WI38 (cell line): ENCODE measurements around the gene BSN.
A peak's percentile ranks its signal among the peaks of the same experiment; 100 is the strongest.

ENCODE experiments used
- H3K4me3 ChIP-seq: 2 replicates; pipeline ENCODE4 v1.5.1; 2011; ENCODE audit warnings: low read depth, mild to moderate bottlenecking, control low read depth, low read length
- CTCF ChIP-seq: IDR thresholded peaks from 2 replicates; pipeline ENCODE4 v1.5.1; 2012; ENCODE audit warnings: low read depth, mild to moderate bottlenecking, control low read depth, low read length

The BSN gene, protein sequence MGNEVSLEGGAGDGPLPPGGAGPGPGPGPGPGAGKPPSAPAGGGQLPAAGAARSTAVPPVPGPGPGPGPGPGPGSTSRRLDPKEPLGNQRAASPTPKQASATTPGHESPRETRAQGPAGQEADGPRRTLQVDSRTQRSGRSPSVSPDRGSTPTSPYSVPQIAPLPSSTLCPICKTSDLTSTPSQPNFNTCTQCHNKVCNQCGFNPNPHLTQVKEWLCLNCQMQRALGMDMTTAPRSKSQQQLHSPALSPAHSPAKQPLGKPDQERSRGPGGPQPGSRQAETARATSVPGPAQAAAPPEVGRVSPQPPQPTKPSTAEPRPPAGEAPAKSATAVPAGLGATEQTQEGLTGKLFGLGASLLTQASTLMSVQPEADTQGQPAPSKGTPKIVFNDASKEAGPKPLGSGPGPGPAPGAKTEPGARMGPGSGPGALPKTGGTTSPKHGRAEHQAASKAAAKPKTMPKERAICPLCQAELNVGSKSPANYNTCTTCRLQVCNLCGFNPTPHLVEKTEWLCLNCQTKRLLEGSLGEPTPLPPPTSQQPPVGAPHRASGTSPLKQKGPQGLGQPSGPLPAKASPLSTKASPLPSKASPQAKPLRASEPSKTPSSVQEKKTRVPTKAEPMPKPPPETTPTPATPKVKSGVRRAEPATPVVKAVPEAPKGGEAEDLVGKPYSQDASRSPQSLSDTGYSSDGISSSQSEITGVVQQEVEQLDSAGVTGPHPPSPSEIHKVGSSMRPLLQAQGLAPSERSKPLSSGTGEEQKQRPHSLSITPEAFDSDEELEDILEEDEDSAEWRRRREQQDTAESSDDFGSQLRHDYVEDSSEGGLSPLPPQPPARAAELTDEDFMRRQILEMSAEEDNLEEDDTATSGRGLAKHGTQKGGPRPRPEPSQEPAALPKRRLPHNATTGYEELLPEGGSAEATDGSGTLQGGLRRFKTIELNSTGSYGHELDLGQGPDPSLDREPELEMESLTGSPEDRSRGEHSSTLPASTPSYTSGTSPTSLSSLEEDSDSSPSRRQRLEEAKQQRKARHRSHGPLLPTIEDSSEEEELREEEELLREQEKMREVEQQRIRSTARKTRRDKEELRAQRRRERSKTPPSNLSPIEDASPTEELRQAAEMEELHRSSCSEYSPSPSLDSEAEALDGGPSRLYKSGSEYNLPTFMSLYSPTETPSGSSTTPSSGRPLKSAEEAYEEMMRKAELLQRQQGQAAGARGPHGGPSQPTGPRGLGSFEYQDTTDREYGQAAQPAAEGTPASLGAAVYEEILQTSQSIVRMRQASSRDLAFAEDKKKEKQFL (N-terminal part only)

DNA sequence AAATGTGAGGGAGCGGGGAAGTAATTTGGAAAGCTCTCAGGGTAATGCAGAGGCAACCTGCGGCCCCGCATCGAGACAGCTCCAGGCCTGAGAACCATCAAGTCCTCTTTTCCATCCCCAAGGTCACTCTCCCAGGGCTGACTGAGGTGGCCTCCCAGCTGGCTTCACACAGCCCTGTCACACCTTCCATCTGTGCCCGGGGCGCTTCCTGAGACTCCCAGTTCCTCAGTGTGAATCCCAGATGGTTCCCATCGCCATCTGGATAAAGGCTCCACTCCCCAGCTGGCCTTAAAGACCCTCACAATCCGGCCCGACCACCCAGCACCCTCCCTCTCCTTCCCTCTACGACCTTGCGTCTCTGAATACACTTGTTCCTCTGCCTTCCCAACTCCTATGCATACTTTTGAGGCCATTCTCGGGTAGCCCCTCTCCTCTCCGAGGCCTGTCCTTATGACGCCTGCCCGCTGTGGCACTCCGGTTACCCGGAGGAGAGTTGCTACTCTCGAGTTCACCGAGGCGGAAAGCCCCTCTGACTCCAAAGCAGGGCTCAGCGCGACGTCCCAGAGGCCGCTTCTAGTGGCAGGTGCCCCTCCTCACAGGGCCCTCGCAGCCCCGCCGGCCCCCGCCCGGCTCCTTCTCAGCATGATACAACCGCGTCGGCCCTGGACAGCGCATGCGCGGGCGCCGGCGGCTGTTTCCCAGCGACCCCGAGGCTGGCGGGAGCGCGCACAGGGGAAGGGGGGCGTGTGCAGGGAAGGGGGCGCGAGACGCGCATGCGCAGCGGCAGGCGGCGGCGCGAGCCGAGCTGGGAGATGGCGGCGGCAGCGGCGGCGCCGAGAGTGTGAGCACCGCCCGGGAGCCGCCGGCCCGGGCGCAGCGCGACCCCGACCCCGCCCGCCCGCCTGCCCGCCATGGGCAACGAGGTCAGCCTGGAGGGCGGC, at the start of gene BSN:
Gene BSN (plus strand): TSS at position 786 of the 941 bp plus-strand sequence. CDS start 126 bp downstream, at position 912.
- peak within 1 kb of the TSS; percentile 78 for H3K4me3 ChIP-seq
- no peak for TF ChIP-seq CTCF

DNA sequence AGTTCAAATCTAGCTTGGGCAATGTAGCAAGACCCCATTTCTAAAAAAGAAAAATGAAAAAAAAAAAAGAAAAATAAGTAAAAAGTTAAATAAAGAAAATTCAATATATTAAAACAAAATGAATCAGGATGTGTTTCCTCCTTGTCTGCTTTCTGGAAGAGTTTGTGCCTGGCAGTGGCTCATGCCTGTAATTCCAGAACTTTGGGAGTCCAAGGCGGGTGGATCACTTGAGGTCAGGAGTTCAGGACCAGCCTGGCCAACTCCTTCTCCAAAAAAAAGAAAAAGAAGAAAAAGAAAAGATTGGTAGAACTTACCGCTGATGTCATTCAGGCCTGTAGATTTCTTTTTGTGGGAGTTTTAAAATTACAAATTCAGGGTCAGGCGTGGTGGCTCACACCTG, 47.4 kb upstream of the BSN start:
- no peak for TF ChIP-seq CTCF
- no peak overlapping the region for H3K4me3 ChIP-seq

DNA sequence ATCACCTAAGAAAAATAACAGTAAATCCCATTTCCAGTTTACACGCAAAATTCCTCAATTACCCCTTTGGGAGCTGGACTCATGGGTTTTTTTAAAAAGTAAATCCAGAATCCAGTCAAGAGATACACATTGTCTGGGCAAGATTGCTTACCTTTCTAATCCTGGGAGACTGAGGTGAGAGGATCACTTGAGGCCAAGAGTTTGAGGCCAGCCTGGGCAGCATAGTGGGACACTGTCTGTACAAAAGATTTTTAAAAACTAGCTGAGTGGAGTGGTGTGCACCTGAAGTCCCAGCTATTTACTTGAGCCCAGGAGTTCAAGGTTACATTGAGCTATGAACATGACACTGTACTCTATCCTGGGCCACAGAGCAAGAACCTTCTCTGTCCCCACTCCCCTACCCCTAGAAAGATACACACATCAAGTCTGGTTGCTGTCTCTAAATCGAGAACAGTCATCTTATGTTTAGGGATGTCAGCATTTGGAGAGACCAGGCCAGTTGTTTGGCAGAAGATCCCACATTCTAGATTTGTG, 45.2 kb upstream of the BSN start:
- no peak for TF ChIP-seq CTCF
- no peak overlapping the region for H3K4me3 ChIP-seq

DNA sequence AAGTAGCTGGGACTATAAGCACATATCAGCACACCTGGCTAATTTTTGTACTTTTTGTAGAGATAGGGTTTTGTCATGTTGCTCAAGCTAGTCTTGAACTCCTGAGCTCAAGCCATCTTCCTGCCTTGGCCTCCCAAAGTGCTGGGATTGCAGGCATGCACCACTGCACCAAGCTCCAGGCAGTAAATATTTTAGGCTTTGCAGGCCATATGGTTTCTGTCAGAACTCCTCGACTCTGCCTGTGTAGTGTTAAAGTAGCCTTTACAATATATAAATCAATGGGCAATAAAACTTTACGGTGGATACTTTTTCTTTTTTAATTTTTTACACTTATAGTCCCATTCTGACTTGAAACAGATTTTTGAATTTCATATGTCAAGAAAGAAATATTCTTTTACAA, 42.6 kb upstream of the BSN start:
- no peak for TF ChIP-seq CTCF

GRCh38 chr3:49512781-49513355, 41.4 kb upstream of the BSN start:
- no peak for TF ChIP-seq CTCF

More for the DNA sequence above, 42.6 kb upstream of the BSN start:
- H3K4me3 ChIP-seq = no peak overlapping the region

More at GRCh38 chr3:49512781-49513355, 41.4 kb upstream of the BSN start:
- H3K4me3 ChIP-seq = no peak overlapping the region
